SJCRH30 (cell line): Measurements from ENCODE around the gene CNTNAP2. TPM values are rescaled to one million over a fixed set of nuclear protein-coding genes. Genes with fewer than 3 reads are reported as not detected.
A peak's percentile ranks its signal among the peaks of the same experiment; 100 is the strongest.
"Not testable (repeated sequence)": the region's sequence is repeated elsewhere in the genome, so short reads cannot be mapped to it uniquely, and the experiment has no call there.

Experiments
- DNase-seq, 2 experiments: peaks; one replicate each; pipeline ENCODE4 v3.0.0-alpha.2; 2015 to 2020
- H3K27ac ChIP-seq: fragments of 250-450 bp; sonication (Bioruptor Pico); 2 replicates; pipeline ENCODE4 v1.5.1; 2020; ENCODE audit warnings: mild to moderate bottlenecking, moderate library complexity
- H3K27me3 ChIP-seq: fragments of 250-450 bp; sonication (Bioruptor Pico); 2 replicates; pipeline ENCODE4 v1.5.1; 2020; ENCODE audit warnings: mild to moderate bottlenecking, moderate library complexity
- H3K36me3 ChIP-seq: fragments of 250-450 bp; sonication (Bioruptor Pico); 2 replicates; pipeline ENCODE4 v1.5.1; 2020; ENCODE audit warnings: mild to moderate bottlenecking, moderate library complexity
- H3K4me1 ChIP-seq: fragments of 250-450 bp; sonication (Bioruptor Pico); 2 replicates; pipeline ENCODE4 v1.5.1; 2020; ENCODE audit warnings: mild to moderate bottlenecking, moderate library complexity
- H3K4me3 ChIP-seq: fragments of 250-450 bp; sonication (Bioruptor Pico); 2 replicates; pipeline ENCODE4 v1.5.1; 2020; ENCODE audit warnings: mild to moderate bottlenecking, moderate library complexity
- H3K9me3 ChIP-seq: fragments of 250-450 bp; sonication (Bioruptor Pico); replicated peaks from 2 replicates; pipeline ENCODE4 v1.5.1; 2020; ENCODE audit warnings: mild to moderate bottlenecking, moderate library complexity
- total RNA-seq: library from RNA; depleted of rRNA; stranded (reverse); fragments of >200 nt; shearing (Covaris generic); gene quantifications from 2 replicates; pipeline ENCODE4 v1.2.3, GENCODE V29; 2014

Gene CNTNAP2
- total RNA-seq, 1 experiment from 2014 or later, result not detected

GRCh38 chr7:148287538-148287937 is 2170.9 kb downstream of the CNTNAP2 start:
- H3K27me3 ChIP-seq, result no peaks in the 10 kb centered on the region
- H3K9me3 ChIP-seq, result no peaks in the 10 kb centered on the region
- no peaks in the 10 kb centered on the region for H3K36me3 ChIP-seq
- no peak overlapping the region for H3K4me3 ChIP-seq
- H3K4me1 ChIP-seq, result no peaks in the 10 kb centered on the region
- no peak for DNase-seq
- no peak overlapping the region for H3K27ac ChIP-seq

GRCh38 chr7:148288592-148289151 is 2172.1 kb downstream of the CNTNAP2 start:
- Histone ChIP-seq H3K4me3 (no peak overlapping the region), H3K27ac (no peak overlapping the region), H3K36me3 (no peaks in the 10 kb centered on the region), H3K9me3 (no peaks in the 10 kb centered on the region), H3K27me3 (no peaks in the 10 kb centered on the region), H3K4me1 (no peaks in the 10 kb centered on the region)
- no peak for DNase-seq

GRCh38 chr7:148289630-148290029 is 2173.0 kb downstream of the CNTNAP2 start:
- Histone ChIP-seq H3K4me3 (no peak overlapping the region), H3K27me3 (no peaks in the 10 kb centered on the region), H3K36me3 (no peaks in the 10 kb centered on the region), H3K4me1 (no peaks in the 10 kb centered on the region), H3K27ac (no peak overlapping the region), H3K9me3 (no peaks in the 10 kb centered on the region)
- no peak for DNase-seq

- no peaks in the 10 kb centered on the region for H3K36me3 ChIP-seq
- no peaks in the 10 kb centered on the region for H3K9me3 ChIP-seq
- no peak for DNase-seq
- H3K27me3 ChIP-seq, result no peaks in the 10 kb centered on the region
- H3K27ac ChIP-seq, result no peak overlapping the region
- no peak overlapping the region for H3K4me3 ChIP-seq
- H3K4me1 ChIP-seq, result no peaks in the 10 kb centered on the region
Measured at GRCh38 chr7:148290538-148290937, 2173.9 kb downstream of the CNTNAP2 start.

GRCh38 chr7:148291799-148292198 is 2175.2 kb downstream of the CNTNAP2 start:
- Histone ChIP-seq H3K9me3 (no peaks in the 10 kb centered on the region), H3K27ac (no peak overlapping the region), H3K27me3 (no peaks in the 10 kb centered on the region), H3K4me3 (no peak overlapping the region), H3K36me3 (no peaks in the 10 kb centered on the region), H3K4me1 (no peaks in the 10 kb centered on the region)
- DNase-seq, result no peak

- no peak overlapping the region for H3K4me3 ChIP-seq
- H3K27me3 ChIP-seq, result no peaks in the 10 kb centered on the region
- no peak overlapping the region for H3K27ac ChIP-seq
- no peaks in the 10 kb centered on the region for H3K4me1 ChIP-seq
- peak in 1 of 2 experiments; percentile 4 for DNase-seq
- no peaks in the 10 kb centered on the region for H3K36me3 ChIP-seq
- no peaks in the 10 kb centered on the region for H3K9me3 ChIP-seq
Measured at GRCh38 chr7:148296994-148297644, 2180.5 kb downstream of the CNTNAP2 start.

- not testable (repeated sequence) for H3K36me3 ChIP-seq, H3K4me1 ChIP-seq, DNase-seq, H3K27me3 ChIP-seq, H3K27ac ChIP-seq, H3K4me3 ChIP-seq, H3K9me3 ChIP-seq
Measured at GRCh38 chr7:148298768-148299167, 2182.2 kb downstream of the CNTNAP2 start.

- DNase-seq, result no peak
- Histone ChIP-seq H3K27ac (no peak overlapping the region), H3K27me3 (no peaks in the 10 kb centered on the region), H3K36me3 (no peaks in the 10 kb centered on the region), H3K4me3 (no peak overlapping the region), H3K4me1 (no peaks in the 10 kb centered on the region), H3K9me3 (no peaks in the 10 kb centered on the region)
Measured at GRCh38 chr7:148299350-148300276, 2183.0 kb downstream of the CNTNAP2 start.

GRCh38 chr7:148302436-148302835 is 2185.8 kb downstream of the CNTNAP2 start:
- H3K4me3 ChIP-seq, DNase-seq, H3K36me3 ChIP-seq, H3K27ac ChIP-seq, H3K9me3 ChIP-seq, H3K27me3 ChIP-seq, H3K4me1 ChIP-seq: not testable (repeated sequence)

- peak; percentile 34 to 54 for DNase-seq
- no peaks in the 10 kb centered on the region for H3K9me3 ChIP-seq
- H3K36me3 ChIP-seq, result no peaks in the 10 kb centered on the region
- no peaks in the 10 kb centered on the region for H3K4me1 ChIP-seq
- H3K4me3 ChIP-seq, result no peak overlapping the region
- H3K27me3 ChIP-seq, result no peaks in the 10 kb centered on the region
- no peak overlapping the region for H3K27ac ChIP-seq
Measured at GRCh38 chr7:148303295-148304082, 2186.9 kb downstream of the CNTNAP2 start.

GRCh38 chr7:148304083-148304335 is 2187.4 kb downstream of the CNTNAP2 start:
- Histone ChIP-seq H3K27ac (no peak overlapping the region), H3K36me3 (no peaks in the 10 kb centered on the region), H3K4me3 (no peak overlapping the region), H3K9me3 (no peaks in the 10 kb centered on the region), H3K4me1 (no peaks in the 10 kb centered on the region), H3K27me3 (no peaks in the 10 kb centered on the region)
- no peak for DNase-seq

GRCh38 chr7:148304456-148304855 is 2187.9 kb downstream of the CNTNAP2 start:
- Histone ChIP-seq H3K4me3 (no peak overlapping the region), H3K9me3 (no peaks in the 10 kb centered on the region), H3K27me3 (no peaks in the 10 kb centered on the region), H3K4me1 (no peaks in the 10 kb centered on the region), H3K36me3 (no peaks in the 10 kb centered on the region), H3K27ac (no peak overlapping the region)
- no peak for DNase-seq

GRCh38 chr7:148306759-148307158 is 2190.2 kb downstream of the CNTNAP2 start:
- Histone ChIP-seq H3K4me1 (no peaks in the 10 kb centered on the region), H3K36me3 (no peaks in the 10 kb centered on the region), H3K27me3 (no peaks in the 10 kb centered on the region), H3K27ac (no peak overlapping the region), H3K9me3 (no peaks in the 10 kb centered on the region), H3K4me3 (no peak overlapping the region)
- DNase-seq, result no peak

- no peaks in the 10 kb centered on the region for H3K36me3 ChIP-seq
- no peak overlapping the region for H3K4me3 ChIP-seq
Measured at GRCh38 chr7:148318102-148318811, 2201.7 kb downstream of the CNTNAP2 start.

More at GRCh38 chr7:148318102-148318811, 2201.7 kb downstream of the CNTNAP2 start:
- H3K27ac ChIP-seq, result no peak overlapping the region
- H3K9me3 ChIP-seq, result no peaks in the 10 kb centered on the region
- H3K27me3 ChIP-seq, result 0 out of 2 replicates have a peak, but pooled peaks cover 6% of the 10 kb centered on the region
- DNase-seq, result no peak
- no peaks in the 10 kb centered on the region for H3K4me1 ChIP-seq
